HG03066 (cell line): ENCODE measurements around the gene CHD9.

Source experiments
- ATAC-seq: cut with Tn5 transposase; IDR thresholded peaks from one replicate; pipeline ENCODE4 v1.9.1; 2021; ENCODE audit warnings: low read depth; ENCODE audit not compliant: unreplicated experiment

Gene CHD9

DNA sequence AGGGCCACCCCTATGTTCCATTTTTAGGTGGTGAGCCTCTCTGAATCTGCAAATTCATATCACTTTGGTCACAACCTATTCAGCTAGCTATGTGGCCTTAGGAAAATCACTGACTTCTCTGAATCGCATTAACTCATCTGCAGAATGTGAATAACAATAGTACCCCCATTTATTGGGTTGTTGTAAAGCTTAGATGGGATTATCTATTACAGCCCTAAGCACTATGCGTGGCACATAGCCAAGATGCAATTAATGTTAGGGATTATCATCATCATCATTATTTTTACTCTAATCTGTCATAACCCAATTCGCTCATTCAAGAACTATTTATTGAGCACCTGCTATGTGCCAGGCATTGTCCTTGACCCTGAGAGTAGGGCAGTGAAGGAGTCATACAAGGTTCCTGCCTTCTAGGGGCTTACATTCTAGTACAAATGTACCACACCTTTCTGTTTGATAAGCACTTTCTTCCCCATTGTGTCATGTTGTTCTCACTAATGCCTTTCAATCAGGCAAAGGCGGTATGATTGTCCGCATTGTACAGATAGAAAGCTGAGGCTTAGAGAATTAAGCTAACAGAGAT, 38.5 kb downstream of the CHD9 start:
- no peak for ATAC-seq

DNA sequence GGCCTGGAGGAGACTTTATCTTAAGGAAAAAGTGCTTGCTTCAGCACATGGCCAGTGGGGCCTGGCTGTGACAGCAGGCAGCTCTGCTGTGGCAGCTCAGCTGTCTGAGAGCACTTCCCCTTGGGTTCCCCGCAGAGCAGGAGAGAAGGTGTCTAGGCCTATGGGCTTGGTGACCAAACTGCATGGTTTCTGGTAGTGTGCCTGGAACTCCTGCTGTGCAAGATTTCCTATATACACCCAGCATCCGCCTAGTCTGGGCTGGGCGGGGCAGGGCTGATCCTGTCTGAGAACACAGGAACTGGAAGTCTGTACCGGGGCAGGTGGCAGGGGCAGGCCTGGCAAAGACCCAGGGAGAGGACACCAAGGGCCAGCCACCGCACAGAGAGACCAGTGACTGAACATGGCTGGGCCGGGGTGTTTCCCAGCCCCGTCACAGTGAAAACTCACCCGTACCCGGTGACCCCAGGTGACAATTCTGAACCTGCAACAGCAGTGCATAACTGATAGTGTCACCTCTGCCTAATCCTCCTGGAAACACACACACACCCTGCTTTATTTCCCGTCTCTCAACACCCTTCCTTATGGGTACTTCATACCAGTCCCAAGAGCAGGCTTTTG, 39.3 kb downstream of the CHD9 start:
- ATAC-seq = peak; percentile 47

DNA sequence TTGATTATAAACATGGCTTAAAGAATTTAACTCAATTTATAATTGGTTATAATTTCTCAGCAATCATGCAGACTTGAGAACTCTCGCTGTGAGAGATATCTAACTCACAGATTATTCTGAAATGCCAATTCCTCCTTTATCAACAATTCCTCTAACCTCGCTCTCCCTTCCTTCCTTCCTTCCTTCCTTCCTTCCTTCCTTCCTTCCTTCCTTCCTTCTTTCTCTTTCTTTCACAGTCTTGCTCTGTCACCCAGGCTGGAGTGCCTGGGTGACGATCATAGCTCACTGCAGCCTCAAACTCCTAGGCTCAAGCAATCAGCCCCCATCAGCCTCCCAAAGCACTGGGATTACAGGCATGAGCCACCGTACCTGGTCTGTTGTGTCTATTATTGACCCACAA, 42.4 kb downstream of the CHD9 start:
- ATAC-seq = no peak

DNA sequence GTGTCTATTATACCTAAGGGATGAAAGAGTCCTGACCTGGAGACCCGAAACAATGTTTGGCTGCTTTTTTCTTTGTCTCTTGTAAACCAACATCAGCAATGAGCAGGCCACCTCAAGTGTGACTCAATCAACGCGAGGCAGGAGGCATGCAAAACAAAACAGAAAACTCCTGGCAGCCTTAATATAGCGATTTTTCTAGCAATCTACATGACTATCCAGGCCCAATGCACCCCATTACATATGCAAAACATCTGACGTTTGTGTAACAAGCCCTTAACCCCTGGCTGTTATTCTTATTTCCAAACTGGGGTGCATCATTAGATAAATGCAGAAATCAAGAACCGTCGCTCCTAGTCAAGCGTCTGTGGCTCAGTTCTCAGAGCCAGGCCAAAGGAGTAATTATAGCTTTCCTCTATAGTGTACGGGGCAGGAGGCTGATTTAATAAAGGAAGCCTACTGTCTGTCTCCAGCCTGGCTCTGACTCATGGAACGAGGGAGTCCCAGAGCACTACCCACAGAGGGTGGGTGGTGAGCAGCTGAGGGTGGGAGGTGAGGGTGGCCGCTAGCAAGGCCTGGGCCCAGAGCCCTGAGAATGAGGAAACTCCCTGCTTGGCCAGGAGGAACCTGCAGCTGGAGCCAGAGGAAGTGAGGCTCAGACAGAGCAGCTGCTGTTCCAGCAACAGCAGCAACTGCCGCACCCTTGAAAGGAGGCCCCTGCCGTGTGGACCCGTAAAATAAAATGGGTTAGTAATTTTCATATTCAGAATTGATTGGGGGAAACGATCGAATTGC, 43.9 kb downstream of the CHD9 start:
- peak; percentile 61 for ATAC-seq

DNA sequence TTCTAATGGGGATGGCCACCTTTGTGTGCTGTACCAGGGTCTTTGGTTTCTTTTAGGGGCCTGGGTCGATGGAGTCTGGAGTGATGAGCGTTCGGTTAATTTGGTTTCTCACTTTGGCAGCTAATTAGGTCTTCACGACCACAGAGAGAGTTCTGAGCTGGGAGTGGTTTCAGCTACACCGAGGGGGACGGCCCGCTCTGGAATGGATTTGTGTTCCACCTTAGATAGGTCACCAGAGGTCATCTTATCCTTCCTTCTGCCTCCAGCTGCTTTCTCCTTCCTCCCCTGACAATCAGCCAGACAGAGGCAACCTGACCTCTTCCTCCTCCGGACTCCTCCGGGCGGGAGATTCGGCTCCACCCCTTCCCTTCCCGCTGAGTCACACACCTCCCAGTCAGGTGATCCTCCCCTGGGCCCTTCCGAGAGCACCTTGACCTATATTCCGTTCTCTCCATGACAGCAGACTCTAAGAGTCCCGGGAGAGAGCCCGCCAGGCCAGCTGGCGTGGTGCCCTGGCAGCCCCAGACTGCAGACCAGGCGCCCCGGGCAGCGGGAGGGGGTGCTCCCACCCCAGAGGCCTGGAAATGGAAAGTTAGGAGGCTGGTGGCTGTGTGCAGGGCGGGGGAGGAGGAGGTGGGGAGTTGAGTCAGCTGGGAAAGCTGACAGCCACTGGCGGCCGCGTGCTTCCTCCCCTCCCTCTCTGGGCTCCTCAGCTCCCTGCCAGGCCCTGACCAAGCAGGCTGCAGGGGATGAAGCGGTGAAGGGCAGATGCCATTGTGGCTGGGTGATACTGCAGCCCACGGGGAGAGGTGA, 44.7 kb downstream of the CHD9 start:
- peak; percentile 57 for ATAC-seq

DNA sequence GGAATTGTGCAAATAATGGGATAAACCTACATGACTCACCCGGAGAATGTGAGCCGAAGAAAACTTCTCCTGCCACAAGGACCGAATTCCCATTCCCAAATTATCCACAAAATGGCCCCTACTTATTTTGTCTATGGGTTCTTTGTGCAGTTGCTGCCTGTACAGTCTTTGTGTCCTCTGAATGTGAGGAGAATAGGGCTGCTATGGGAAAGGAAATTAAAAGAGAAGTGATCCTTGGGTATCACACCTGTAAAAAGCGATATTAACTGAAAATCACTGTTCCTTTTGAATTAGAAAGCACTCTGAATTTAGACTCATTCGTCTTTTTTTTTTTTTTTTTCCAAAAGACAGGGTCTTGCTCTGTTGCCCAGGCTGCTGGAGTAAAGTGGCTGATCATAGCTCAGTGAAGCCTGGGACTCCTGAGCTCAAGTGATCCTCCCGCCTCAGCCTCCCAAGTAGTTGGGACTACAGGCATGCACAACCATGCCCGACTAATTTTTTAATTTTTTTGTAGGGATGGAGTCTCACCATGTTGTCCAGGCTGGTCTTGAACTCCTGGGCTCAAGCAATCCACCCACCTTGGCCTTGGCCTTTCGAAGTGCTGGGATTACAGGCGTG, 45.4 kb downstream of the CHD9 start:
- ATAC-seq = no peak

DNA sequence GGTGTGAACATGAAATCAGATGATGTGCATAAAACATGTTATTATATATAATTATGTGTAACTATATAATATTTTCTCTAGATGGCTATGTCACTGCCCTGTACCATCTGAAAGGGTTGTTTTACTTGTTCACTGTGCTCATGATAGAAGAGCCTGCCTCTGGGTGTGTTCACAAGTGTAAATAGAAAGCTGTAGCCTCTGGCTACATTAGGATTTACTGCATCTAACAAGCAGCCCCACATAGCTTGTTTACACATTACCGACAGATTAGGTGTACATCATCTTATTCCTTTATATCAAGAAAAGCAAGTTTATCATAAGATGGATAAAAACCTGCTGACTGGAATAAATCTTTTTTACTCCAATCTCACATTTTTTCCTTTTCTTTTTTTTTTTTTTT, 46.1 kb downstream of the CHD9 start:
- ATAC-seq = no peak

DNA sequence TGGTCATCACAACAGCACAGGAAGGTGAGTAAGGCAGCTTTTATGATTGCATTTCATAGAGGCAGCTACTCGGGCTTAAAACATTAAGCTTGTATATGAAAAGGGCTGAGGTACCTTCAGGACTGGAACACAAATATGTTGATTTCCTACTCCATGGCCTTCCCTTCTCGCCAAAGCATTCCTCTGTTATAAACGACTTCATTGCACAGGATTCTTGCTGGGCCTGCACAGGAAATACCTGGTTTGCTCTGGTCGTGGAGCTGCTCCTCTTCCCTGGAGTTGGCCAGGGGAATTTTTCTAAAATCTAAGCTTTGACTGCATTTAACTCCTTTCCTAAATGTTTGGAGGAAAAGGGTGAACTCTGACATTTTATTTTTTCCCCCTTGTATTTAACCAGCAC, 49.0 kb downstream of the CHD9 start:
- ATAC-seq = no peak

DNA sequence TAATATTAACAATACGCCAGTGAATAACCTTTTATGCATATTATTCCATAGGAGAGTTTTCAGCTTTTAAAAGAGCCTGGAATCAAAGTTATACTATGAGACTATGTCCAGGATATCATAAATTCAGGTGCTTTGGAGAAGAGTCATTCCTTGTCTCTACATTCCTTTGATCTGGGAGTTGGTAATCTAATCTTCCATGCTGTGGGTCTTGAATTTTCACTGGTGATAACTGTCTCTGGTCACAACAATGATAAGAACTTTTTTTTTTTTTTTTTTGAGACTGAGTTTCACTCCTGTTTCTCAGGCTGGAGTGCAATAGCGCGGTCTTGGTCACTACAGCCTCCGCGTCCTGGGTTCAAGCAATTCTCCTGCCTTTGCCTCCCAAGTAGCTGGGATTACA, 50.8 kb downstream of the CHD9 start:
- no peak for ATAC-seq

DNA sequence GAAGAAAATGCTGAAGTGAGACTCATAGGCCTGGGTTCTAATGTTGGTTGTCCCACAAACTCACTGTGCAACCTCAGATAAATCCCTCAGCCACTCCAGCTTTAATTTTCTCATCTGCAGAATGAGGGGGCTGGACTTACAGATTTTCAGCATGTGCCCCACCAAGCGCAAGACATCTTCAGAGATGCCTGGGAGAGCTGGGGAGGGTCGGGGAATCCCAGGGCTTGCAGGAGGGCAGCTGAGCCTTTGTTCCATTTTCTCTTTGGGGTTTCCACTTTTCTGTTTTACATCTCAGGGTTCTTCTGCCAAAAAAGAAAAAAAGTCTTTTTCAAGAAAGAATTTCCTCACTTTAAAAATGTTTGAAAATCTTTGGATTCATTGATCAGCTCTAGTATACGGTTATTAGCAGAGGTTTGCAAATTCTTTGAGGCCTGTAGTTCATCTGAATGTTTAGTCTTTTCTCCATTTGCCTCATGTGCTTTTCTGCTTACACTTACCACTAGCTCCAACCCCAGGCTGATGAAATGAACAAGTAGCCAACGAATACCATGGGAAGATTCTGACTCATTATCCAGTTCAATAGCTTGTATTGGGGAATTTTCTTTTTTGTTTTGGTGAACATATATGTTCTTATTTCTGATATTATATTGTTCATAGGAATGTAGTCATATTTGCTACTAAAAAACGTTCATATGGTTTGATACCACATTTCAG, 56.4 kb downstream of the CHD9 start:
- ATAC-seq = no peak

DNA sequence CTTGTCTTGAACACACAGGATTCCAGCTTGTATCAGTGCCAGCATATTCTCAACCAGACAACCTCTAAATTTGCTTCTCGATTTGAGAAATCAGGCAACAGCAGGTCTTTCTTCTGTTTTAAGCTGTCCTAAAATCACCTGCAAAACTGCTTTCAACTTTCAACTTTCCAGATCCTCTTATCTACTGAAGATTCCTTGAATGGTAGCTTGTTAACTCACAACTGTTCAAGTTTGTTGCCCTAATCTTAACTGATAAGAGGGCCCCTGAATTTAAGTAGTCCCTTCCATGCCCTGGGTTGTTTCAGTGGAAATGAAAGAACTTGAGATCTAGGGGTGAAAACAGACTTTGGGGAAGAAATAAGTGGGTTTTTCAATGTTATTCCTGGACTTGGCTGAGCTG, 57.2 kb downstream of the CHD9 start:
- ATAC-seq = no peak

DNA sequence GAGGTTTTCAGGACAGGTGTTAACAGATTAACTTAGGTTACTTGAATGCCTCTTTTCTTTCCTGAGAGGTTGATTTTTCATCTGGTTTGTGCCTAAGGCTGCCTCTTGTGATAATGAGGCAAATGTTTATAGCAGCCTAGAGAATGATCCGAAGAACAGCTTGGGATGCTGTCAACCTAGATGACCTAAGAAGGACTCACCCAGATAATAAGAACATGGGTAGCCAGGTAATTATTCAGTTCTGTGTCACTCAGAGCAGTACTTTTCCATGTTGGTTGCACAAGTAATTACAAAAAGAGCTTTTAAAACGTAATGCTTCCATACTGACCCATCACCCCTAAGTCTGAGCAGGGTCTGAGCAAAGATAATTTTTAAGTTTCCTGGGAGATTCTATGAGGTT, 60.3 kb downstream of the CHD9 start:
- ATAC-seq = no peak

DNA sequence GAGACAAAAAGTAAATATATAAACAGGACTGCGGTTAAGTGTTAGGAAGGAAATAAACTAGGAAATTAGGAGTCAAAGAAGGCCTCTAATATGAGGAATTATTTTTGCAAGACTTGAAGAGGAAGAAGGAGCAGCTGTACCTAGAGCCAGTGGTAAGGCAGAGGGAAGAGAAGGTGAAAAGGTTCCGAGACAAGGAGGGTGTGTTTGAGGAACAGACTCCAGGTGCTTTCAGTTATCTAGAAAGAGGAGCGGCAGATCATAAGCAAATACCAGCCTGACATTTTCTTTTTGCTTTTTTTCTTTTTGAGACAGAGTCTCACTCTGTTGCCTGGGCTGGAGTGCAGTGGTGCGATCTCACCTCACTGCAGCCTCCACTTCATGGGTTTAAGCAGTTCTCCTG, 61.0 kb downstream of the CHD9 start:
- ATAC-seq = no peak

DNA sequence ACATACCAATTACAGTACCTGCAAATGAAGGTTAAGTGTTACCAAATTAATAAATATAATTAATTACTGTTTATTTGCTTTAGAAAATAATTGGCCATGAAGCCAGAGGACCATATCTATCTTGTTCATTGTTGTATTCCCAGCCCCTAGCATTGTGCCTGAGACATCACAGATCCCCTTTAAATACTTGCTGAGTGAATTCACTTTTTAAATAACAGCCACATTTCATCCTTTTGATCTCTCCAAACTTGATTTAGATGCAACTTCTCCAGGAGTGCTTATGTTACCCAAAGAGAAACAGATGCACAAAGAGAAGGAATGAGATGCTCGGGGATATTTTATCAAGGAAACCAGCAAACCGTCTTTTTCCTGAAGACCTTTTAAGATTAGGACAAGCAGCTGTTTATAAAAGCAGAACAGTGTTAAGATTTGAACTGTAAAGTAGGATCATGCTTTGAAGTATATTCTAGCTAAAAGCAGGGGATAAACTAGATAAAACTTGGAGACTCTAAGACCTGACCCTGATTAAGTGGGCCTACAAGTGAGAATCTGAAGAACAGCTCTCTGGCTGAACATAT, 66.3 kb downstream of the CHD9 start:
- no peak for ATAC-seq

DNA sequence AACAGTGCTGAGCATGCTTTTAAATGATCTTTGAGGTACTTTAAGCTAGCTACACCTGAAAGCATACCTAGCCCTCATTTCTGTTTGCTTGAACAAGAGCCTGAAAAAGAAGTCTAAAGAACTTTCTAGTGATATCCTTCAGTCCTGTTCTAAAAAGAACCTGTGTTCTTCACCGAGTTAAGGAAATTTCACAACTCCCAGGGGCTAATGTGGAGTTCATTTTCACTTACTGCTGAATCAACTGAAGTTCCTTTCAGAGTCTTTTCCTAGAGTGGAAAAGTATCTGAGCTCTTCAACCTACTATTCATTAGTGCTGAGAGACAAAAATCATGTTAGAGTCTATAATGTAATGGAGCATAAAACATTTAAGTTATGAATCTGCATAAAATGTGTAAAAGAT, 66.9 kb downstream of the CHD9 start:
- ATAC-seq = no peak

DNA sequence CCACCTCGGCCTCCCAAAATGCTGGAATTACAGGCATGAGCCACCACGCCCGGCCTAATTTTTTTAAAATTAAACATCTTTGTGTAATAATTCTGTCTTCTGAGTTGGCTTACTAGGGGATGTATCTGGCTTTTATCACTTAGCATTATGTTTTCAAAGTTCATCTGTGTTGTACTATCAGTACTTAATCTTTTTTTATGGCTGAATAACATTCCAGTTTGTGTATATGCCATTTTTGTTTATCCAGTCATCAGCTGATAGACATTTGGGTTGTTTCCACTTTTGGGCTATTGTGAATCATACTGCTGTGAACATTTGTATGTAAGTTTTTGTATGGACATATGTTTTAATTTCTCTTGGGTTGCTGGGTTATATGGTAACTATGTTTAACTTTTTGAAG, 69.0 kb downstream of the CHD9 start:
- ATAC-seq = no peak

DNA sequence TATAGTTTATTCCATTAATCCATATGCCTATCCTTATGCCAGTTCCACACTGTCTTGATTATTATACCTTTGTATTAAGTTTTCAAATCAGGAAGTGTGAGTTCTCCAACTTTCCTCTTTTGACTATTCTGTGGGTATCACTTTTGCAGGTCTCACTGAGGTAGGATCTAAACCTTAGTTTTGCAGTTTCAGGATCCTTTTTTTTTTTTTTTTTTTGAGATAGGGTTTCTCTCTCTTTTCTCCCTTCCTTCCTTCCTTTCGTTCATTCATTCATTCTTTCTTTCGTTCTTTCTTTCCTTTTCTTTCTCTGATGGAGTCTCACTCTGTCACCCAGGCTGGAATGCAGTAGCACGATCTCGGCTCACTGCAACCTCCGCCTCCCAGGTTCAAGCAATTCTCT, 71.6 kb downstream of the CHD9 start:
- no peak for ATAC-seq

DNA sequence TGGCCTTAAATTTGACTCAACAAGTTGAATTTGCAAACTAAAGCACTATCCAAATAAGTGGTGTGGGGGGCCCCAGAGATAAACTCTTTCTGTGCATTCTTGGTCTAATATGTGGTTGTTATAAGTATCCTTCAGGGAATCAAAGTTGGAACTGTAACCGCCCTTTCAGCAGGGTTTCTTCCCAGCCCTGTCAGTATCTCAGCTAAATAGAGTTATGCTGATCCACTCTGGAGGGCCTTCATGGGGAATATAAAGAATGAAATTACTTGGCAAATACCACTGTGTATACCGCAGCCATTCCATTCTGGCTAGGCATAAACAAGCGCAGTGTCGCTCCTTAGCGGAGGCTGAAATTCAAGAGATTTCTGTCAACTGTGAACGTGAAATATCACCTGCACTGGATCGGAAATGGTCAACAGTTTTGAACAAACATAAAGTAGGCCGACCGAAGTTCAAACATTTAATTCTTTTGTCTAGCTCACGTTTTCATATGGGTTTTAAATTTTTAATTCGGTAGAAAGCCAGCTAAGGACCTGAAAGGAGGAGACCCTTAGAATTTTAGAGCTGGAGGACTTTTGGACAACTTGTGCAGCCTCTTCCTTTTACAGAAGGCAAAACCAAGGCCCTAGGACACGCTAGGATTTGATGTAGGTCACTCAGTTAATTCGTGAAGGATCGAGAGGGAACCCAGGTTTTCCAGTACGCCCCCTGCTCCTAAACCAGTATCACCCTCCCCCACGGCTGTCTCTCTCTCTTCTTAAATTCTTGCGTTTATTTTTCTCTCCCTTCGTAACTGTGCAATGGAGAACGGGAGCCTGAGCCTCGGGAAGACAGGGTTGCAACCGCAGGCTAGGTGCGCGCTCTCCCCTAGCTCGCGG, 74.7 kb downstream of the CHD9 start:
- ATAC-seq = no peak
